Measurements from ENCODE around the gene PDGFC. TPM values are rescaled to one million over a fixed set of nuclear protein-coding genes. Genes with fewer than 3 reads are reported as not detected.

The PDGFC gene
- polyA plus RNA-seq, 1 donor from 2014 or later = not detected

- Mint-ChIP-seq H3K9me3 (peaks cover 5 to 24% (median 9%) of the 10 kb centered on the region in 3 donors), H3K36me3 (no peaks in the 10 kb centered on the region), H3K27me3 (no peaks in the 10 kb centered on the region), H3K4me3 (no peak overlapping the region), H3K4me1 (no peaks in the 10 kb centered on the region), H3K27ac (no peak overlapping the region)
Observed at GRCh38 chr4:156991161-156991560, 19.6 kb upstream of the PDGFC start.

- Mint-ChIP-seq H3K4me3 (no peak overlapping the region), H3K27ac (no peak overlapping the region), H3K27me3 (no peaks in the 10 kb centered on the region), H3K9me3 (peaks cover 0 to 14% (median 4%) of the 10 kb centered on the region in 3 donors), H3K36me3 (no peaks in the 10 kb centered on the region), H3K4me1 (no peaks in the 10 kb centered on the region)
Observed at GRCh38 chr4:156983366-156983765, 11.8 kb upstream of the PDGFC start.

- Mint-ChIP-seq H3K27ac (no peak overlapping the region), H3K4me1 (no peaks in the 10 kb centered on the region), H3K27me3 (no peaks in the 10 kb centered on the region), H3K4me3 (no peak overlapping the region), H3K36me3 (no peaks in the 10 kb centered on the region), H3K9me3 (peaks cover 0 to 9% (median 1%) of the 10 kb centered on the region in 3 donors)
Observed at GRCh38 chr4:156981262-156981769, 9.7 kb upstream of the PDGFC start.

GRCh38 chr4:156977435-156978160 is 6.0 kb upstream of the PDGFC start:
- no peaks in the 10 kb centered on the region for H3K4me1 Mint-ChIP-seq
- no peak overlapping the region for H3K4me3 Mint-ChIP-seq
- peaks cover 2% of the 10 kb centered on the region for H3K27me3 Mint-ChIP-seq
- peaks cover 0 to 8% (median 3%) of the 10 kb centered on the region in 3 donors for H3K9me3 Mint-ChIP-seq
- H3K27ac Mint-ChIP-seq = no peak overlapping the region
- H3K36me3 Mint-ChIP-seq = no peaks in the 10 kb centered on the region

- Mint-ChIP-seq H3K4me3 (no peak overlapping the region), H3K27ac (no peak overlapping the region), H3K9me3 (peaks cover 0 to 8% (median 3%) of the 10 kb centered on the region in 3 donors), H3K4me1 (no peaks in the 10 kb centered on the region), H3K36me3 (no peaks in the 10 kb centered on the region), H3K27me3 (peaks cover 4% of the 10 kb centered on the region)
Observed at GRCh38 chr4:156976147-156976546, 4.5 kb upstream of the PDGFC start.

- Mint-ChIP-seq H3K36me3 (no peaks in the 10 kb centered on the region), H3K4me3 (no peak overlapping the region), H3K9me3 (peaks cover 0 to 8% (median 3%) of the 10 kb centered on the region in 3 donors), H3K27me3 (peaks cover 7% of the 10 kb centered on the region), H3K27ac (no peak overlapping the region), H3K4me1 (no peaks in the 10 kb centered on the region)
Observed at GRCh38 chr4:156975686-156976085, 4.1 kb upstream of the PDGFC start.

GRCh38 chr4:156974264-156974663 is 2.7 kb upstream of the PDGFC start:
- no peak overlapping the region for H3K4me3 Mint-ChIP-seq
- H3K27ac Mint-ChIP-seq = peak overlapping the region in 1 of 3 donors; percentile 50
- no peaks in the 10 kb centered on the region for H3K36me3 Mint-ChIP-seq
- peaks cover 12% of the 10 kb centered on the region for H3K27me3 Mint-ChIP-seq
- H3K4me1 Mint-ChIP-seq = peaks cover 0 to 2% (median 0%) of the 10 kb centered on the region in 3 donors
- H3K9me3 Mint-ChIP-seq = peaks cover 0 to 8% (median 8%) of the 10 kb centered on the region in 3 donors

GRCh38 chr4:156972379-156973015 is 898 bp upstream of the PDGFC start:
- H3K27ac Mint-ChIP-seq = no peak overlapping the region
- H3K36me3 Mint-ChIP-seq = no peaks in the 10 kb centered on the region
- peaks cover 0 to 2% (median 0%) of the 10 kb centered on the region in 3 donors for H3K4me1 Mint-ChIP-seq
- peaks cover 15% of the 10 kb centered on the region for H3K27me3 Mint-ChIP-seq
- H3K9me3 Mint-ChIP-seq = peaks cover 5 to 12% (median 8%) of the 10 kb centered on the region in 3 donors
- no peak overlapping the region for H3K4me3 Mint-ChIP-seq

GRCh38 chr4:156971165-156971675 is 379 bp downstream of the PDGFC start:
- Mint-ChIP-seq H3K4me1 (peaks cover 0 to 2% (median 0%) of the 10 kb centered on the region in 3 donors), H3K4me3 (peak overlapping the region in 1 of 4 donors; percentile 73), H3K27me3 (peaks cover 15% of the 10 kb centered on the region), H3K27ac (no peak overlapping the region), H3K9me3 (peaks cover 5 to 17% (median 8%) of the 10 kb centered on the region in 3 donors), H3K36me3 (no peaks in the 10 kb centered on the region)

GRCh38 chr4:156970501-156971164 is 966 bp downstream of the PDGFC start:
- no peaks in the 10 kb centered on the region for H3K36me3 Mint-ChIP-seq
- H3K4me3 Mint-ChIP-seq = peak overlapping the region in 1 of 4 donors; percentile 73
- H3K4me1 Mint-ChIP-seq = peaks cover 0 to 2% (median 0%) of the 10 kb centered on the region in 3 donors
- no peak overlapping the region for H3K27ac Mint-ChIP-seq
- H3K9me3 Mint-ChIP-seq = peaks cover 5 to 17% (median 8%) of the 10 kb centered on the region in 3 donors
- H3K27me3 Mint-ChIP-seq = peaks cover 15% of the 10 kb centered on the region

- Mint-ChIP-seq H3K4me3 (no peak overlapping the region), H3K27ac (no peak overlapping the region), H3K9me3 (peaks cover 5 to 17% (median 8%) of the 10 kb centered on the region in 3 donors), H3K36me3 (no peaks in the 10 kb centered on the region), H3K27me3 (peaks cover 15% of the 10 kb centered on the region), H3K4me1 (peaks cover 0 to 2% (median 0%) of the 10 kb centered on the region in 3 donors)
Observed at GRCh38 chr4:156969911-156970310, 1.7 kb downstream of the PDGFC start.

GRCh38 chr4:156969101-156969500 is 2.5 kb downstream of the PDGFC start:
- Mint-ChIP-seq H3K27ac (no peak overlapping the region), H3K4me1 (peaks cover 0 to 2% (median 0%) of the 10 kb centered on the region in 3 donors), H3K36me3 (no peaks in the 10 kb centered on the region), H3K9me3 (peaks cover 5 to 17% (median 8%) of the 10 kb centered on the region in 3 donors), H3K4me3 (no peak overlapping the region), H3K27me3 (peaks cover 15% of the 10 kb centered on the region)

GRCh38 chr4:156968479-156968984 is 3.1 kb downstream of the PDGFC start:
- Mint-ChIP-seq H3K9me3 (peaks cover 5 to 13% (median 6%) of the 10 kb centered on the region in 3 donors), H3K27ac (no peak overlapping the region), H3K4me1 (peaks cover 0 to 2% (median 0%) of the 10 kb centered on the region in 3 donors), H3K27me3 (peaks cover 15% of the 10 kb centered on the region), H3K36me3 (no peaks in the 10 kb centered on the region), H3K4me3 (no peak overlapping the region)

GRCh38 chr4:156966836-156967235 is 4.8 kb downstream of the PDGFC start:
- Mint-ChIP-seq H3K9me3 (peaks cover 5 to 16% (median 6%) of the 10 kb centered on the region in 3 donors), H3K4me3 (no peak overlapping the region), H3K36me3 (no peaks in the 10 kb centered on the region), H3K27ac (no peak overlapping the region), H3K27me3 (peaks cover 11% of the 10 kb centered on the region), H3K4me1 (peaks cover 0 to 2% (median 0%) of the 10 kb centered on the region in 3 donors)

Data from IgD-negative memory B cell (primary cell).